HepG2 (cell line): ENCODE measurements around the gene PIK3R1. TPM values are rescaled to one million over a fixed set of nuclear protein-coding genes. Genes with fewer than 3 reads are reported as not detected.

Experiments used
- AKAP8 ChIP-seq: sonication (generic); formaldehyde crosslinking; IDR thresholded peaks from 2 replicates; pipeline ENCODE4 v1.5.1; 2020; ENCODE audit warnings: mild to moderate bottlenecking, missing genetic modification reagents
- FOXC1 ChIP-seq: sonication (generic); formaldehyde crosslinking; IDR thresholded peaks from 2 replicates; pipeline ENCODE4 v1.8.0; 2022; ENCODE audit warnings: mild to moderate bottlenecking, missing genetic modification reagents, borderline replicate concordance
- FOXO1 ChIP-seq: sonication (generic); formaldehyde crosslinking; IDR thresholded peaks from 2 replicates; pipeline ENCODE4 v1.4.0; 2020; ENCODE audit warnings: missing genetic modification reagents
- GABPB1 ChIP-seq: IDR thresholded peaks from 2 replicates; pipeline ENCODE4 v1.6.1; 2016; ENCODE audit warnings: mild to moderate bottlenecking, missing genetic modification reagents, moderate library complexity, missing compliant biosample characterization
- GFI1 ChIP-seq: sonication (generic); formaldehyde crosslinking; IDR thresholded peaks from 2 replicates; pipeline ENCODE4 v1.5.0; 2020; ENCODE audit warnings: missing genetic modification reagents, mild to moderate bottlenecking, borderline replicate concordance
- GZF1 ChIP-seq: sonication (generic); formaldehyde crosslinking; IDR thresholded peaks from 2 replicates; pipeline ENCODE4 v1.5.1; 2020; ENCODE audit warnings: mild to moderate bottlenecking, missing genetic modification reagents
- HNF4A ChIP-seq: sonication (generic); formaldehyde crosslinking; IDR thresholded peaks from 2 replicates; pipeline ENCODE4 v1.4.0; 2020; ENCODE audit warnings: missing genetic modification reagents
- KMT2B ChIP-seq: IDR thresholded peaks from 2 replicates; pipeline ENCODE4 v1.6.1; 2016; ENCODE audit warnings: missing genetic modification reagents, missing compliant biosample characterization
- LCORL ChIP-seq, 2 experiments: fragments of 450-650 bp in 1 of 2; sonication (generic) in 1 of 2; formaldehyde crosslinking in 1 of 2; IDR thresholded peaks; 2 replicates each; pipeline versions ENCODE4 v1.5.0 to v1.6.1; 2017 to 2020; ENCODE audit warnings: antibody characterized with exemption in 1 of 2, missing genetic modification reagents in 1 of 2
- MIER3 ChIP-seq: IDR thresholded peaks from 2 replicates; pipeline ENCODE4 v1.6.1; 2016; ENCODE audit warnings: missing compliant biosample characterization, borderline replicate concordance
- MXI1 ChIP-seq: IDR thresholded peaks from 3 replicates; pipeline ENCODE4 v1.6.1; 2012; ENCODE audit warnings: low read depth, low read length, inconsistent platforms, borderline replicate concordance
- NFE2 ChIP-seq: sonication (generic); formaldehyde crosslinking; IDR thresholded peaks from 2 replicates; pipeline ENCODE4 v1.4.0; 2020; ENCODE audit warnings: missing genetic modification reagents
- NFKB2 ChIP-seq: sonication (generic); formaldehyde crosslinking; IDR thresholded peaks from 2 replicates; pipeline ENCODE4 v1.4.0; 2020; ENCODE audit warnings: missing genetic modification reagents, borderline replicate concordance
- SP4 ChIP-seq: sonication (generic); formaldehyde crosslinking; IDR thresholded peaks from 2 replicates; pipeline ENCODE4 v1.8.1; 2023; ENCODE audit warnings: mild to moderate bottlenecking, missing genetic modification reagents
- STAG1 ChIP-seq: sonication (generic); formaldehyde crosslinking; IDR thresholded peaks from 2 replicates; pipeline ENCODE4 v1.4.0; 2020; ENCODE audit warnings: missing genetic modification reagents
- ZC3H4 ChIP-seq: sonication (generic); formaldehyde crosslinking; IDR thresholded peaks from 2 replicates; pipeline ENCODE4 v1.4.0; 2020; ENCODE audit warnings: missing genetic modification reagents, borderline replicate concordance
- ZFP36L1 ChIP-seq: sonication (generic); formaldehyde crosslinking; IDR thresholded peaks from 2 replicates; pipeline ENCODE4 v1.8.0; 2022; ENCODE audit warnings: mild to moderate bottlenecking, missing genetic modification reagents, moderate library complexity
- ZNF124 ChIP-seq: sonication (generic); formaldehyde crosslinking; IDR thresholded peaks from 2 replicates; pipeline ENCODE4 v1.4.0; 2020; ENCODE audit warnings: missing genetic modification reagents
- ZNF333 ChIP-seq: sonication (generic); formaldehyde crosslinking; IDR thresholded peaks from 2 replicates; pipeline ENCODE4 v1.4.0; 2020; ENCODE audit warnings: mild to moderate bottlenecking, missing genetic modification reagents, borderline replicate concordance
- ZNF605 ChIP-seq: sonication (generic); formaldehyde crosslinking; IDR thresholded peaks from 2 replicates; pipeline ENCODE4 v1.8.0; 2022; ENCODE audit warnings: mild to moderate bottlenecking, missing genetic modification reagents
- ZNF660 ChIP-seq: sonication (generic); formaldehyde crosslinking; IDR thresholded peaks from 2 replicates; pipeline ENCODE4 v1.5.1; 2020; ENCODE audit warnings: mild to moderate bottlenecking, low read depth, missing genetic modification reagents, borderline replicate concordance
- polyA plus RNA-seq, 8 experiments: library from polyadenylated mRNA; depleted of rRNA in 3 of 8; stranded (reverse) in 7 of 8; unstranded in 1 of 8; fragments of >200 nt; fragmentation: Illumina TruSeq in 4 of 8; extraction: Trizol in 4 of 8; gene quantifications; 2 replicates each; pipeline versions ENCODE4 v1.2.1 to v1.2.3, GENCODE V29; 2011 to 2016; ENCODE audit warnings: low read depth in 4 of 8, missing spikeins in 1 of 8, mixed read lengths in 1 of 8; ENCODE audit not compliant: insufficient read depth in 1 of 8
- total RNA-seq, 5 experiments: library from RNA; depleted of rRNA; stranded (reverse); fragments of >200 nt; fragmentation: Illumina TruSeq; extraction: Trizol; gene quantifications; 2 replicates each; pipeline ENCODE4 v1.2.3, GENCODE V29; 2016; ENCODE audit warnings: low read depth in 1 of 5
- TF ChIP-seq, protein P1 (sequence below): sonication (generic); formaldehyde crosslinking; IDR thresholded peaks from 2 replicates; pipeline ENCODE4 v1.4.0; 2020; ENCODE audit warnings: missing genetic modification reagents, borderline replicate concordance
- TF ChIP-seq, protein P2 (sequence below): sonication (generic); formaldehyde crosslinking; conservative IDR thresholded peaks from 2 replicates; pipeline ENCODE4 v1.5.0; 2020; ENCODE audit warnings: missing genetic modification reagents
- TF ChIP-seq, protein P3 (sequence below): IDR thresholded peaks from 2 replicates; pipeline ENCODE4 v1.6.1; 2016; ENCODE audit warnings: low read depth

The PIK3R1 gene
- total and polyA plus RNA-seq, 2 of the 13 experiments (the other 11 are each of a cell fraction or from before 2014, with no cell fraction given): 8.4 to 21.3 TPM

DNA sequence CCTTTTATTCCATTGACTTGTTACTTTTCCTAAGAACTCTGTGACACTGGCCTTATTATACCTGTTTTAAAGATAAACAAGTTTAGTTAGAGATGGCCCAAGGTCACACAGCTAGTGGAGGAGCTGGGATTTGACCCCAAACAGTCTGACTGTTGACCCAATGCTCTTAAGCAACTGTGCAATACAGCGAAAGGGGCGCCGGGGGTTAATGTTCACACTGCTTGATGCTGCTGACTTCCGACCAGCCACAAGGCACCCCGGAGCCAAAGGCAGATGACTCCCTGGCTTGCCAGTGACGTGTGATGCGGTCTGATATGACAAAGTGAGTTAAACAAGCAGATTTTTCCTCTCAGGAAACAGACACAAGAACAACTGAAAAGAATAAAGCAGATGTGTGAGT is 23.9 kb downstream of the PIK3R1 start (continued):
- TF ChIP-seq, protein P1, sequence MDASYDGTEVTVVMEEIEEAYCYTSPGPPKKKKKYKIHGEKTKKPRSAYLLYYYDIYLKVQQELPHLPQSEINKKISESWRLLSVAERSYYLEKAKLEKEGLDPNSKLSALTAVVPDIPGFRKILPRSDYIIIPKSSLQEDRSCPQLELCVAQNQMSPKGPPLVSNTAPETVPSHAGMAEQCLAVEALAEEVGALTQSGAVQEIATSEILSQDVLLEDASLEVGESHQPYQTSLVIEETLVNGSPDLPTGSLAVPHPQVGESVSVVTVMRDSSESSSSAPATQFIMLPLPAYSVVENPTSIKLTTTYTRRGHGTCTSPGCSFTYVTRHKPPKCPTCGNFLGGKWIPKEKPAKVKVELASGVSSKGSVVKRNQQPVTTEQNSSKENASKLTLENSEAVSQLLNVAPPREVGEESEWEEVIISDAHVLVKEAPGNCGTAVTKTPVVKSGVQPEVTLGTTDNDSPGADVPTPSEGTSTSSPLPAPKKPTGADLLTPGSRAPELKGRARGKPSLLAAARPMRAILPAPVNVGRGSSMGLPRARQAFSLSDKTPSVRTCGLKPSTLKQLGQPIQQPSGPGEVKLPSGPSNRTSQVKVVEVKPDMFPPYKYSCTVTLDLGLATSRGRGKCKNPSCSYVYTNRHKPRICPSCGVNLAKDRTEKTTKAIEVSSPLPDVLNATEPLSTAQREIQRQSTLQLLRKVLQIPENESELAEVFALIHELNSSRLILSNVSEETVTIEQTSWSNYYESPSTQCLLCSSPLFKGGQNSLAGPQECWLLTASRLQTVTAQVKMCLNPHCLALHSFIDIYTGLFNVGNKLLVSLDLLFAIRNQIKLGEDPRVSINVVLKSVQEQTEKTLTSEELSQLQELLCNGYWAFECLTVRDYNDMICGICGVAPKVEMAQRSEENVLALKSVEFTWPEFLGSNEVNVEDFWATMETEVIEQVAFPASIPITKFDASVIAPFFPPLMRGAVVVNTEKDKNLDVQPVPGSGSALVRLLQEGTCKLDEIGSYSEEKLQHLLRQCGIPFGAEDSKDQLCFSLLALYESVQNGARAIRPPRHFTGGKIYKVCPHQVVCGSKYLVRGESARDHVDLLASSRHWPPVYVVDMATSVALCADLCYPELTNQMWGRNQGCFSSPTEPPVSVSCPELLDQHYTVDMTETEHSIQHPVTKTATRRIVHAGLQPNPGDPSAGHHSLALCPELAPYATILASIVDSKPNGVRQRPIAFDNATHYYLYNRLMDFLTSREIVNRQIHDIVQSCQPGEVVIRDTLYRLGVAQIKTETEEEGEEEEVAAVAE (CRISPR knock-in tag): peak; percentile 72; the same call in 1 of the 2 replicates
- TF ChIP-seq ZNF660 (no peak), ZFP36L1 (CRISPR knock-in tag) (peak; percentile 60; the same call in 1 of the 2 replicates), MIER3 (CRISPR knock-in tag) (peak; percentile 88; the same call in 1 of the 2 replicates), GZF1 (no peak), HNF4A (CRISPR knock-in tag) (peak; percentile 90), NFKB2 (CRISPR knock-in tag) (peak; percentile 33; the same call in 1 of the 2 replicates), FOXC1 (CRISPR knock-in tag) (peak; percentile 36; the same call in 1 of the 2 replicates), KMT2B (CRISPR knock-in tag) (peak; percentile 73), FOXO1 (CRISPR knock-in tag) (peak; percentile 95), AKAP8 (CRISPR knock-in tag) (0 out of 2 replicates have a peak, but pooled peaks have one; percentile 40), SP4 (CRISPR knock-in tag) (0 out of 2 replicates have a peak, but pooled peaks have one; percentile 50), STAG1 (peak; percentile 37), ZNF605 (CRISPR knock-in tag) (peak; percentile 76), LCORL (IDR thresholded peaks at IDR 0.05) (no peak), LCORL (CRISPR knock-in tag; IDR thresholded peaks at IDR 0.05) (peak; percentile 92), ZC3H4 (CRISPR knock-in tag) (no peak), MXI1 (peak; percentile 36; the same call in 1 of the 3 replicates), ZNF333 (no peak), GFI1 (CRISPR knock-in tag) (peak; percentile 100), ZNF124 (peak; percentile 75; the same call in 1 of the 2 replicates), GABPB1 (peak; percentile 70), NFE2 (CRISPR knock-in tag) (no peak)
- TF ChIP-seq, protein P2, sequence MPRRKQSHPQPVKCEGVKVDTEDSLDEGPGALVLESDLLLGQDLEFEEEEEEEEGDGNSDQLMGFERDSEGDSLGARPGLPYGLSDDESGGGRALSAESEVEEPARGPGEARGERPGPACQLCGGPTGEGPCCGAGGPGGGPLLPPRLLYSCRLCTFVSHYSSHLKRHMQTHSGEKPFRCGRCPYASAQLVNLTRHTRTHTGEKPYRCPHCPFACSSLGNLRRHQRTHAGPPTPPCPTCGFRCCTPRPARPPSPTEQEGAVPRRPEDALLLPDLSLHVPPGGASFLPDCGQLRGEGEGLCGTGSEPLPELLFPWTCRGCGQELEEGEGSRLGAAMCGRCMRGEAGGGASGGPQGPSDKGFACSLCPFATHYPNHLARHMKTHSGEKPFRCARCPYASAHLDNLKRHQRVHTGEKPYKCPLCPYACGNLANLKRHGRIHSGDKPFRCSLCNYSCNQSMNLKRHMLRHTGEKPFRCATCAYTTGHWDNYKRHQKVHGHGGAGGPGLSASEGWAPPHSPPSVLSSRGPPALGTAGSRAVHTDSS: no peak
- TF ChIP-seq, protein P3, sequence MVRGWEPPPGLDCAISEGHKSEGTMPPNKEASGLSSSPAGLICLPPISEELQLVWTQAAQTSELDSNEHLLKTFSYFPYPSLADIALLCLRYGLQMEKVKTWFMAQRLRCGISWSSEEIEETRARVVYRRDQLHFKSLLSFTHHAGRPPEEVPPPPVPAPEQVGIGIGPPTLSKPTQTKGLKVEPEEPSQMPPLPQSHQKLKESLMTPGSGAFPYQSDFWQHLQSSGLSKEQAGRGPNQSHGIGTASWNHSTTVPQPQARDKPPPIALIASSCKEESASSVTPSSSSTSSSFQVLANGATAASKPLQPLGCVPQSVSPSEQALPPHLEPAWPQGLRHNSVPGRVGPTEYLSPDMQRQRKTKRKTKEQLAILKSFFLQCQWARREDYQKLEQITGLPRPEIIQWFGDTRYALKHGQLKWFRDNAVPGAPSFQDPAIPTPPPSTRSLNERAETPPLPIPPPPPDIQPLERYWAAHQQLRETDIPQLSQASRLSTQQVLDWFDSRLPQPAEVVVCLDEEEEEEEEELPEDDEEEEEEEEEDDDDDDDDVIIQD (CRISPR knock-in tag): peak; percentile 98
